Thyroid gland (tissue), 4 donors: Measurements from ENCODE around the gene MEGF10. TPM values are rescaled to one million over a fixed set of nuclear protein-coding genes. Genes with fewer than 3 reads are reported as not detected.

Experiments
- DNase-seq, 2 donors: peaks; one replicate each; pipeline ENCODE4 v3.0.0-alpha.2; 2019
- H3K27ac ChIP-seq, 3 donors: fragments of 200-600 bp; sonication (generic); 1 replicate in 2 of 3; 2 replicates in 1 of 3; pipeline ENCODE4 v1.5.1; 2016 to 2019; ENCODE audit warnings: mild to moderate bottlenecking in 1 of 3, moderate library complexity in 1 of 3
- H3K27me3 ChIP-seq: fragments of 200-600 bp; sonication (generic); one replicate; pipeline ENCODE4 v1.5.1; 2019
- H3K36me3 ChIP-seq, 2 donors: fragments of 200-600 bp; sonication (generic); one replicate each; pipeline ENCODE4 v1.5.1; 2016 to 2019
- H3K4me1 ChIP-seq, 2 donors: fragments of 200-600 bp; sonication (generic); one replicate each; pipeline ENCODE4 v1.5.1; 2017 to 2019
- H3K4me3 ChIP-seq, 3 donors: fragments of 200-600 bp; sonication (generic); replicated peaks in 1 of 3; 1 replicate in 2 of 3; 2 replicates in 1 of 3; pipeline ENCODE4 v1.5.1; 2016; ENCODE audit warnings: mild to moderate bottlenecking in 1 of 3
- H3K9me3 ChIP-seq: fragments of 200-600 bp; sonication (generic); one replicate; pipeline ENCODE4 v1.5.1; 2017
- POLR2A ChIP-seq, 2 donors: fragments of 450-650 bp; IDR thresholded peaks; one replicate each; pipeline ENCODE4 v1.6.1; 2017; ENCODE audit warnings: antibody characterized with exemption in 2 of 2, mild to moderate bottlenecking in 2 of 2, moderate library complexity in 1 of 2
- WGBS, 2 donors: methylation state at CpG; one replicate each; pipeline ENCODE4 v1.1.5; 2017; 5-methylcytosine and 5-hydroxymethylcytosine counted together
- intact Hi-C: fragments of 100-400 bp; cut with DNase I; formaldehyde crosslinking; loops from one replicate; pipeline ENCODE4 v1.15.1; 2023
- total RNA-seq, 4 donors: library from RNA; depleted of rRNA; stranded (reverse); fragments of >200 nt; gene quantifications; one replicate each; pipeline ENCODE4 v1.2.3, GENCODE V29; 2016
- TF ChIP-seq, protein P1 (sequence below), 6 experiments: fragments of 200-600 bp in 3 of 6; fragments of 450-650 bp in 3 of 6; sonication (generic) in 3 of 6; IDR thresholded peaks; one replicate each; pipeline ENCODE4 v1.5.1; 2016 to 2019; ENCODE audit warnings: antibody characterized with exemption in 6 of 6, mild to moderate bottlenecking in 2 of 6, inconsistent platforms in 1 of 6, moderate library complexity in 1 of 6

The MEGF10 gene
- total RNA-seq, 4 donors from 2014 or later, result under 0.01 to 2.3 (median 0.42) TPM; not detected in 1

DNA sequence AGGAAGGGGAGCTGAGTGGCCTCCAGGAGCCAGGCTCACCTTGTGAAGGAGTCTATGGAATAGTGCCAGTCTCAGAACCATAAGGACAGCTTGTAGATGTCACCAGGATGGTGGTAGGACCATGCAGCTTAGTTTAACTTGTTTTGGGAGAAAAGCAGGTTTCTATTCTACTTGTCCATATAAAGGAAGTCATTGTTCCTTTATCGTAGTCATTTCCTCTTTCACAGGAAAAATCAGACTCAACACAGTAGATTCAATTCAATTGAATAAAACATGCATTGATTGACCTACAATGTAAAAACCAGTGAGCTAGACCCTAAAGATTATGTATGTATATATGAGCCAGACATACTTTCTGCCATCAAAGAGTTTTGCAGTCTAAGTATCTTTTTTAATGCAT is 53.3 kb downstream of the MEGF10 start:
- H3K36me3 ChIP-seq, result no peaks in the 10 kb centered on the region

DNA sequence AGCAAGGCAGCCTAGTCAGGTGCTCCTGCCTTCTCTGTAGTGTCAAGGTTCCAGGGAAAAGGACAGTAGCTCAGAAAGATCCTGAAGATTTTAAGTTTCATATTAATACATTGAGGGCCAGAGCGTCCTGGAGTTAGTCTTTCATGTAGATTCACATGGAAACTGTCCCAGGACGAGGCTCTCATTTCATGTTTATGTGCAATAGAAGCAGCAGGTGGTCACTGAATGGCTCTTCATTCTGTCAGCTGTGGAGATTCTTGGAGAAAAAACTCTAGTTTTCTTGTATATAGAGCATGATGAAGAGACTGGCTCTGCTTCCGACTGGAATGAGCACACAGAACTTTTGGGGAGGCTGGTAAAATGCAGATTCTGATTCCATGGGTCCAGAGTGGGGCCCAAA is 54.3 kb downstream of the MEGF10 start:
- no peak for DNase-seq
- H3K27me3 ChIP-seq, result no peaks in the 10 kb centered on the region
- no peak for TF ChIP-seq POLR2A (IDR thresholded peaks at IDR 0.05)
- TF ChIP-seq, protein P1, sequence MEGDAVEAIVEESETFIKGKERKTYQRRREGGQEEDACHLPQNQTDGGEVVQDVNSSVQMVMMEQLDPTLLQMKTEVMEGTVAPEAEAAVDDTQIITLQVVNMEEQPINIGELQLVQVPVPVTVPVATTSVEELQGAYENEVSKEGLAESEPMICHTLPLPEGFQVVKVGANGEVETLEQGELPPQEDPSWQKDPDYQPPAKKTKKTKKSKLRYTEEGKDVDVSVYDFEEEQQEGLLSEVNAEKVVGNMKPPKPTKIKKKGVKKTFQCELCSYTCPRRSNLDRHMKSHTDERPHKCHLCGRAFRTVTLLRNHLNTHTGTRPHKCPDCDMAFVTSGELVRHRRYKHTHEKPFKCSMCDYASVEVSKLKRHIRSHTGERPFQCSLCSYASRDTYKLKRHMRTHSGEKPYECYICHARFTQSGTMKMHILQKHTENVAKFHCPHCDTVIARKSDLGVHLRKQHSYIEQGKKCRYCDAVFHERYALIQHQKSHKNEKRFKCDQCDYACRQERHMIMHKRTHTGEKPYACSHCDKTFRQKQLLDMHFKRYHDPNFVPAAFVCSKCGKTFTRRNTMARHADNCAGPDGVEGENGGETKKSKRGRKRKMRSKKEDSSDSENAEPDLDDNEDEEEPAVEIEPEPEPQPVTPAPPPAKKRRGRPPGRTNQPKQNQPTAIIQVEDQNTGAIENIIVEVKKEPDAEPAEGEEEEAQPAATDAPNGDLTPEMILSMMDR (IDR thresholded peaks at IDR 0.05), result no peak
- no peaks in the 10 kb centered on the region for H3K36me3 ChIP-seq
- WGBS, 2 donors, result 80 to 87% methylated on average over 3 of the region's 3 CpGs
- H3K4me1 ChIP-seq, result no peaks in the 10 kb centered on the region
- intact Hi-C loops, result no loop called here
- H3K9me3 ChIP-seq, result no peaks in the 10 kb centered on the region
- H3K4me3 ChIP-seq, result no peak overlapping the region
- H3K27ac ChIP-seq, result no peak overlapping the region

More for the DNA sequence above, 53.3 kb downstream of the MEGF10 start:
- H3K4me3 ChIP-seq, result no peak overlapping the region
- no peak for DNase-seq
- H3K27ac ChIP-seq, result no peak overlapping the region
- intact Hi-C loops, result no loop called here
- TF ChIP-seq, protein P1 (IDR thresholded peaks at IDR 0.05), result no peak
- no peak for TF ChIP-seq POLR2A (IDR thresholded peaks at IDR 0.05)
- H3K9me3 ChIP-seq, result no peaks in the 10 kb centered on the region
- WGBS, 2 donors, result 52 to 79% methylated on average over 1 of the region's 1 CpG
- no peaks in the 10 kb centered on the region for H3K27me3 ChIP-seq
- no peaks in the 10 kb centered on the region for H3K4me1 ChIP-seq

DNA sequence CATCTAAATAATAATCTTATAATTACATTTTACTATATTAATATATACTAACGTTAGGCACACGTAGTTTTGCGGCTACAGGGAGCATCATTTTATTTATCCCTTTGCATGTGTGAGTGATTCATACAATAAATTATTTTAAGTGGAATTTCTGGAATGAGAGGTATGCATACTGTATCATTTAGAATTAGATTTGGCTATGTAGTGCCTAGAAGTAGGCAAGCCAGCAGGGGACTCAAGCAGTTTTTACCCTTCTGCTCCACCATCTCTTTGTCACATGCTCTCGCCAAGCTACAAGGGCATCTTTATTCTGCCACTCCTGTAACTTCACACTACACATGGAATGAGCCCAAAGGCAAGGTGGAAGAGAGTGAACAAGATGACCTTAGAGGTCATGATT is 60.8 kb downstream of the MEGF10 start:
- DNase-seq, result no peak
- no peak for TF ChIP-seq POLR2A (IDR thresholded peaks at IDR 0.05)
- TF ChIP-seq, protein P1 (IDR thresholded peaks at IDR 0.05), result no peak
- Histone ChIP-seq H3K4me1 (no peaks in the 10 kb centered on the region), H3K4me3 (no peak overlapping the region), H3K27ac (no peak overlapping the region), H3K27me3 (no peaks in the 10 kb centered on the region), H3K36me3 (no peaks in the 10 kb centered on the region), H3K9me3 (no peaks in the 10 kb centered on the region)
- WGBS, 2 donors, result 92 to 95% methylated on average over 4 of the region's 4 CpGs
- intact Hi-C loops, result no loop called here

DNA sequence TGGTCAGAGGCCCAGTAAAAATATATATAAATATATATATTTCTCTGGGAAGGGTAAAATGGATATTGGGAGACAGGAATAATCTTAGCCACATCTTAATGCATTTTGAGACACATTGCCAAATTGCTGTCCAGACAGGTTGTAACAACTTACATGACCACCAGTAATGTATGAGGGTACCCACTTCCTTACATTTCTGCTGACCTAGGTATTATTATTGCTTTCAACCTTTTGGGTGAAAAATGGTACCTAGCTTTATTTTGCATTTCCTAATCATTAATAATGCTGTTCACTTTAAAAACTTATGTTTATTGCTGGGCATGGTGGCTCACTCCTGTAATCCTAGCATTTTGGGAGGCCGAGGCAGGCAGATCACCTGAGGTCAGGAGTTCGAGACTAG is 61.5 kb downstream of the MEGF10 start:
- no peak for DNase-seq
- no peaks in the 10 kb centered on the region for H3K4me1 ChIP-seq
- no peaks in the 10 kb centered on the region for H3K27me3 ChIP-seq
- TF ChIP-seq POLR2A (IDR thresholded peaks at IDR 0.05), result no peak
- TF ChIP-seq, protein P1 (IDR thresholded peaks at IDR 0.05), result no peak
- H3K36me3 ChIP-seq, result no peaks in the 10 kb centered on the region
- no peaks in the 10 kb centered on the region for H3K9me3 ChIP-seq
- 96% methylated on average over 2 of the region's 2 CpGs for WGBS, 2 donors
- H3K27ac ChIP-seq, result no peak overlapping the region
- no peak overlapping the region for H3K4me3 ChIP-seq
- intact Hi-C loops, result no loop called here

DNA sequence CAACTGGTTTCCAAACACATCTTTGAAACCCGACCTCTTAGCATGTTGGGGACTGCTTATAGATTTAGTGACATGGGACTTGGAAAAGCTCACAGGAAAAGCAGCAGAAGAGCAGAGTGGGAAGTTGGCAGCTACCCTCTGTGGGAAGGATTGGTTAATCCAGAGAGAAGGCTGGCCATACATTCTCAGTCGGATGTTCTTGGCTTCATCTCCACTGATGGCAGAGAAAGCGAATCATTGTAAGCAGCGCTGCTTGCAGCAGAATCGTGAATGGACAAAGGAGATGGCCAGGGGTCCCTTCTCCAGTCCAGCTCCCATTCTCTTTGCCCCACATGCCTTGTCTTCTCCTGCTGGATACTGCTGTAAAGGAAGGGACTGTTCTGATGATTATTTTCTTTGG is 62.7 kb downstream of the MEGF10 start:
- TF ChIP-seq POLR2A (IDR thresholded peaks at IDR 0.05), result no peak
- TF ChIP-seq, protein P1 (IDR thresholded peaks at IDR 0.05), result no peak
- no peaks in the 10 kb centered on the region for H3K36me3 ChIP-seq
- H3K27ac ChIP-seq, result no peak overlapping the region
- no peak for DNase-seq
- WGBS, 2 donors, result 81 to 86% methylated on average over 5 of the region's 5 CpGs
- H3K4me1 ChIP-seq, result no peaks in the 10 kb centered on the region
- no peaks in the 10 kb centered on the region for H3K9me3 ChIP-seq
- H3K4me3 ChIP-seq, result no peak overlapping the region
- no peaks in the 10 kb centered on the region for H3K27me3 ChIP-seq
- intact Hi-C loops, result no loop called here
